Heart left ventricle (tissue), 16 donors: ENCODE measurements around the gene POMT1. TPM values are rescaled to one million over a fixed set of nuclear protein-coding genes. Genes with fewer than 3 reads are reported as not detected.

Source experiments
- ATAC-seq, 4 donors: fragments of 200-7000 bp; cut with Tn5 transposase; one replicate each; pipeline ENCODE4 v1.9.1; 2020 to 2022; ENCODE audit warnings: moderate library complexity in 4 of 4, mild to moderate bottlenecking in 3 of 4, moderate number of reproducible peaks in 1 of 4
- DNase-seq, 5 donors: peaks; one replicate each; pipeline ENCODE4 v3.0.0-alpha.2; 2020
- H3K27ac ChIP-seq, 12 donors: fragments of 200-600 bp; sonication (generic) in 4 of 12; one replicate each; pipeline versions ENCODE4 v1.5.0 to v1.8.0; 2016 to 2022; ENCODE audit warnings: mild to moderate bottlenecking in 2 of 12
- H3K27me3 ChIP-seq, 9 donors: fragments of 200-600 bp; sonication (generic) in 2 of 9; one replicate each; pipeline versions ENCODE4 v1.5.1 to v1.8.0; 2016 to 2022; ENCODE audit warnings: mild to moderate bottlenecking in 3 of 9
- H3K36me3 ChIP-seq, 9 donors: fragments of 200-600 bp; sonication (generic) in 2 of 9; one replicate each; pipeline versions ENCODE4 v1.5.0 to v1.8.0; 2018 to 2022; ENCODE audit warnings: mild to moderate bottlenecking in 2 of 9
- H3K4me1 ChIP-seq, 12 donors: fragments of 200-600 bp; sonication (generic) in 4 of 12; one replicate each; pipeline versions ENCODE4 v1.5.0 to v1.8.0; 2016 to 2022; ENCODE audit warnings: mild to moderate bottlenecking in 3 of 12
- H3K4me3 ChIP-seq, 12 donors: fragments of 200-600 bp; sonication (generic) in 4 of 12; one replicate each; pipeline versions ENCODE4 v1.5.0 to v1.8.0; 2017 to 2022; ENCODE audit warnings: mild to moderate bottlenecking in 9 of 12, moderate library complexity in 4 of 12
- H3K9me3 ChIP-seq, 12 donors: fragments of 200-600 bp; sonication (generic) in 4 of 12; one replicate each; pipeline versions ENCODE4 v1.5.0 to v1.8.0; 2016 to 2022; ENCODE audit warnings: mild to moderate bottlenecking in 1 of 12
- POLR2A ChIP-seq, 2 donors: fragments of 450-650 bp; IDR thresholded peaks; one replicate each; pipeline ENCODE4 v1.6.1; 2017; ENCODE audit warnings: antibody characterized with exemption in 2 of 2, mild to moderate bottlenecking in 2 of 2, moderate library complexity in 2 of 2
- WGBS, 4 donors: extraction: QIAGEN DNeasy Blood & Tissue Kit in 2 of 4; methylation state at CpG; one replicate each; pipeline versions ENCODE4 v1.1.5 to v1.1.7; 2013 to 2018; 5-methylcytosine and 5-hydroxymethylcytosine counted together
- intact Hi-C, 10 donors: fragments of 100-400 bp; cut with DNase I; formaldehyde crosslinking; loops; one replicate each; pipeline versions ENCODE4 v1.11.1 to v1.14.2; 2022
- polyA plus RNA-seq, 2 donors: library from polyadenylated mRNA; stranded (reverse); fragments of 200-250 nt; gene quantifications; one replicate each; pipeline ENCODE4 v1.2.3, GENCODE V29; 2013
- total RNA-seq, 9 donors: library from RNA; depleted of rRNA in 2 of 9; stranded (reverse); fragments of >200 nt in 2 of 9; fragmentation: NEBNext Ultra II Directional in 3 of 9; extraction: Animal tissue kit (Norgen Biotek cat#: 25700) in 3 of 9; gene quantifications; one replicate each; pipeline versions ENCODE4 v1.1.0 to v1.2.4, GENCODE V29; 2016 to 2023
- TF ChIP-seq, protein P1 (sequence below), 12 donors: fragments of 200-600 bp; sonication (generic) in 4 of 12; IDR thresholded peaks; one replicate each; pipeline versions ENCODE4 v1.5.0 to v1.8.0; 2018 to 2022; ENCODE audit warnings: antibody characterized with exemption in 12 of 12, mild to moderate bottlenecking in 5 of 12
- donor health status: ischemic (EF 13 %, LVEDD 7.1; RV severe dilation, severe dysfunction).
- donor health status: healthy with polysubstance abuse.
- donor health status: DM: no; HTN: yes; CAD: no.
- donor health status: DM: no; HTN: no; CAD: no.
- donor health status: ischemic (EF 25% LVEDD 6.9; RV normal size, moderate dysfunction).
- donor health status: ischemic (EF 25% LVEDD 5.7; RV mildly dilated, moderate dysfunction).
- donor health status: healthy.
- donor health status: DM: yes; HTN: yes; CAD: no.
- donor health status: ischemic (EF 35%, LVEDD 5.7; RV mildly dilated, moderate dysfunction).
- donor health status: nonischemic (EF 11% LVEDD 7.7; RV severe dilation, severe dysfunction).
- donor health status: DM: yes; HTN: yes; CAD: no.
- donor health status: PGD.
- donor health status: ischemic (EF 29% LVEDD 5.4; RV normal size, mild dysfunction).
- donor health status: nonischemic (EF 23%, LVEDD 6.1; RV moderate dilation, normal function).

POMT1 gene
- total and polyA plus RNA-seq, 11 donors = 15.3 to 28.8 (median 20.3) TPM

DNA sequence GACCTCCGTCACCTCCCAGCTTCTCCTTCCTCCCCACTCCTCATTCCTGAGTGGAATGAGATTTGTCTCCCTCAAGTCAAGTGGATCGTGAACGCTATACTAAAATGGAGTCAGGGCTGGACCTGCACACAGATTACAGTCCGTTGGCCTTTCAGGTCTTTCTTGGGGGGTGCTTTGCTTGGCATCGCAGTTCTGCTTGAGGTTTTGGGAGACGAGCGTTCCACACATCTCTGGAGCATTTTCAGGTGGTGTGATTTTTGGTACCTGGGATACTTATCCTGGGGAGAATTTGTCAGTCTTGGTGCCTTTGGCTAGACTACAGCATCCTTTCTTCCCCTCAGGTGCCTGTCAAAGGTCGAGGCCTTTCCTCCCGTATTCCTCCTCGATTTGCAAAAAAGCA, 23.8 kb upstream of the POMT1 start:
- DNase-seq = peak in 1 of 5 donors; percentile 7
- peaks cover 3 to 100% (median 94%) of the 10 kb centered on the region in 9 donors for H3K36me3 ChIP-seq

DNA sequence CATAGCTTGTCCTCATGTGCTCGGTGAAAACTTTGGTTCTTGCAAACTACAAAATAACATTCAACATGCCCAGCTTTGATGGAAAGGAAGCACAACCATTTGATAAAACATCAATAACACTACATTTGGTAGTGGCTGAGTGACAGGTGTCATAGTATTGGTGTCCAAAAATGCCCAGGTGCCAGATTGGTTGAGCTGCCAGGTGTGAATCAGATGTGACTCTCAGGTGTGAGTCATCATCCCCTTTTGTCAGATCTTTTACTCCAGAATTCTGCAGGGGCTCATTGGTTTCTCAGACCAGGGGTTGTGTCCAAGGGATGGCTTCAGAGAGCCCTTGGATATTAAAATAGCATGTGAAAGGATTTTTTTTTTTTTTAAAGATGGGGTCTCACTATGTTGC, 22.5 kb upstream of the POMT1 start:
- Histone ChIP-seq H3K4me1 (peaks cover 0 to 69% (median 30%) of the 10 kb centered on the region in 12 donors), H3K27ac (peak overlapping the region in 3 of 12 donors; percentile 78 to 92 (median 80)), H3K9me3 (no peaks in the 10 kb centered on the region), H3K36me3 (peaks cover 5 to 100% (median 94%) of the 10 kb centered on the region in 9 donors), H3K4me3 (no peak overlapping the region), H3K27me3 (no peaks in the 10 kb centered on the region)
- DNase-seq (no peak), ATAC-seq (no peak)
- intact Hi-C loops = no loop called here
- WGBS, 4 donors = 95 to 100% (median 98%) methylated on average over 1 of the region's 1 CpG
- TF ChIP-seq, protein P1, sequence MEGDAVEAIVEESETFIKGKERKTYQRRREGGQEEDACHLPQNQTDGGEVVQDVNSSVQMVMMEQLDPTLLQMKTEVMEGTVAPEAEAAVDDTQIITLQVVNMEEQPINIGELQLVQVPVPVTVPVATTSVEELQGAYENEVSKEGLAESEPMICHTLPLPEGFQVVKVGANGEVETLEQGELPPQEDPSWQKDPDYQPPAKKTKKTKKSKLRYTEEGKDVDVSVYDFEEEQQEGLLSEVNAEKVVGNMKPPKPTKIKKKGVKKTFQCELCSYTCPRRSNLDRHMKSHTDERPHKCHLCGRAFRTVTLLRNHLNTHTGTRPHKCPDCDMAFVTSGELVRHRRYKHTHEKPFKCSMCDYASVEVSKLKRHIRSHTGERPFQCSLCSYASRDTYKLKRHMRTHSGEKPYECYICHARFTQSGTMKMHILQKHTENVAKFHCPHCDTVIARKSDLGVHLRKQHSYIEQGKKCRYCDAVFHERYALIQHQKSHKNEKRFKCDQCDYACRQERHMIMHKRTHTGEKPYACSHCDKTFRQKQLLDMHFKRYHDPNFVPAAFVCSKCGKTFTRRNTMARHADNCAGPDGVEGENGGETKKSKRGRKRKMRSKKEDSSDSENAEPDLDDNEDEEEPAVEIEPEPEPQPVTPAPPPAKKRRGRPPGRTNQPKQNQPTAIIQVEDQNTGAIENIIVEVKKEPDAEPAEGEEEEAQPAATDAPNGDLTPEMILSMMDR (IDR thresholded peaks at IDR 0.05) = no peak
- TF ChIP-seq POLR2A (IDR thresholded peaks at IDR 0.05) = no peak

More for the DNA sequence above, 23.8 kb upstream of the POMT1 start:
- intact Hi-C loops = loop anchor here (2.0 to 10.0 kb wide), 9 partner anchors 74 to 132 kb away; partner anchors contain the start of gene PRRC2B (in 6 of the 10)
- no peak overlapping the region for H3K4me3 ChIP-seq
- 86 to 89% (median 88%) methylated on average over 10 of the region's 10 CpGs for WGBS, 4 donors
- H3K4me1 ChIP-seq = peaks cover 0 to 56% (median 23%) of the 10 kb centered on the region in 12 donors
- ATAC-seq = no peak
- H3K9me3 ChIP-seq = no peaks in the 10 kb centered on the region
- H3K27ac ChIP-seq = peak overlapping the region in 1 of 12 donors; percentile 72
- TF ChIP-seq POLR2A (IDR thresholded peaks at IDR 0.05) = no peak
- TF ChIP-seq, protein P1 (IDR thresholded peaks at IDR 0.05) = no peak
- no peaks in the 10 kb centered on the region for H3K27me3 ChIP-seq

DNA sequence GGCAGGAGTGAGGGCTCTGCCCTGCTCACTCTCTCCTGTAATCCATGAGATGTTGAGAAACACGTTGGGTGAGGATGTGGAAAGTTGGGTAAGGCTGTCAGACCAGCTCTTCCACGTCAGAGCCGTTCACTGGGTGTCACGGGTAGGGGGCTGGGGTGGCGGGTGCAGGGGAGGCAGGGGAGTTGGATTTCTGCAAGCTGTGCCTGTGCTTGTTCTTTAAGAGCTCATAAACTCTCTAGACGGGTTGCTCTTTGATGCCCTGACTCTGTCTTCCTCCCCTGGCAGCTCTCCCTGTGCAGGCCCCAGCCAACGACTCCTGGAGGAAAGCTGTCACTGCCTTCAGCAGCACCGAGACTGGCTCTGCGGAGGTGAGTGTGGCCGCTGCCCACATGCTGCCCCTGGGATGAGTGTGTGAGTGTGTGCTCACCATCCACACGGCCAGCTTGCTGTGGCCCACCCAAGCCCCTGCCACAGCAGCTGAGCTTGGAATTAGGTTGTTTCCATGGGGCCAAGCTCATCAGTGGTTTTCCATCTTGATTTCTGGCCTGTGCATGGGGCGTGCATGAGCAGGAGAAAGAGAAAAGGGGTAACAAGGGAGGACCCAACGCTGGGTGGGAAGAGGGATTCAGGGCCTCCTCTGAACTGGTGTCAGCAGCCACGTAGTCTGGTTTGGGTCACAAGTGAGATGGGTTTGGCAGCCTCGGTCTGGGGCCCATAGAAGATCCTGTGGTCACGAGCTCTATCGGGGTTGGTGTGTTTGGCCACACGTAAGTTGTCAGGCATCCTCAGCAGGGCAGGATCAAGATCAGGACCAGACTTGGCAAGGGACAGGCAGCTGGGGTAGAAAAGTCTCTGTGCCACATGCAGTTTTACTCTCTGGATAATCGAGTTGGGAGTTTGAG, 21.0 kb upstream of the POMT1 start:
- TF ChIP-seq, protein P1 (IDR thresholded peaks at IDR 0.05) = no peak
- TF ChIP-seq POLR2A (IDR thresholded peaks at IDR 0.05) = no peak
- peak in 1 of 5 donors; percentile 59 for DNase-seq
- H3K36me3 ChIP-seq = peaks cover 5 to 100% (median 94%) of the 10 kb centered on the region in 9 donors
- H3K4me3 ChIP-seq = no peak overlapping the region
- no peaks in the 10 kb centered on the region for H3K9me3 ChIP-seq
- peaks cover 0 to 71% (median 34%) of the 10 kb centered on the region in 12 donors for H3K4me1 ChIP-seq
- 63 to 71% (median 67%) methylated on average over 19 of the region's 19 CpGs for WGBS, 4 donors
- H3K27me3 ChIP-seq = no peaks in the 10 kb centered on the region
- intact Hi-C loops = no loop called here
- peak overlapping the region in 9 of 12 donors; percentile 75 to 92 (median 82) for H3K27ac ChIP-seq
- ATAC-seq = peak; percentile 6 to 32 (median 20)

DNA sequence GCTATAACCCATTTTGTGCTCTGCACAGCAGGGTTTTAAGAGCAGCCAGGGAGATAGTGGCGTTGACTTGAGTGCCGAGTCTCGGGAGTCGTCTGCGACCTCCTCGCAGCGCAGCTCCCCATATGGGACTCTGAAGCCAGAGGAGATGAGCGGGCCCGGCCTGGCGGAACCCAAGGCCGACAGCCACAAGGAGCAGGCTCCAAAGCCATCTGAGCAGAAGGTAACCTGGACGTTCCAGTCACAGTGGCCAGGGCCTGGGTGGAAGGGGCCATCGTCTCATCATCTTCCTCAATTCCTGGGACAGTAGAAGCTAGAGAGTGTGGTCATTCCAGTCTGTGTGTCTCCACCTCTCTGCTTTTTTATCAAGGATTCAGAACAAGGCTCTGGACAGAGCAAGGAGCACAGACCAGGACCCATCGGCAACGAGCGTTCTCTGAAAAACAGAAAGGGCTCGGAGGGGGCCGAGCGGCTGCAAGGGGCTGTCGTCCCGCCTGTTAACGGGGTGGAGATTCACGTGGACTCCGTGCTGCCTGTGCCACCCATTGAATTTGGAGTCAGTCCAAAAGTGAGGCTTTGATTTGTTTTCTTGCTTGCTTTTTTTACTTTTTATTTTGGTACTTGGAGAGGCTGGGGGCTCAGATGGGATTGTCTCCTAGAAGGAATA, 20.2 kb upstream of the POMT1 start:
- H3K4me1 ChIP-seq = peaks cover 0 to 70% (median 30%) of the 10 kb centered on the region in 12 donors
- H3K36me3 ChIP-seq = peaks cover 5 to 100% (median 94%) of the 10 kb centered on the region in 9 donors
- no peak for TF ChIP-seq POLR2A (IDR thresholded peaks at IDR 0.05)
- TF ChIP-seq, protein P1 (IDR thresholded peaks at IDR 0.05) = no peak
- no peaks in the 10 kb centered on the region for H3K27me3 ChIP-seq
- H3K9me3 ChIP-seq = no peaks in the 10 kb centered on the region
- 79 to 83% (median 82%) methylated on average over 21 to 24 of the region's 24 CpGs for WGBS, 4 donors
- peak overlapping the region in 11 of 12 donors; percentile 47 to 92 (median 80) for H3K27ac ChIP-seq
- DNase-seq (no peak), ATAC-seq (no peak)
- H3K4me3 ChIP-seq = no peak overlapping the region
- intact Hi-C loops = no loop called here
